ENCODE data around the gene PTPN21.

- TF ChIP-seq MBD1 (CRISPR knock-in tag; IDR thresholded peaks at IDR 0.05) (no peak), RCOR1 (IDR thresholded peaks at IDR 0.05; ENCODE audit: borderline replicate concordance in 1 of 2, low read depth in 2 of 2, low read length in 2 of 2) (no peak), JUN (IDR thresholded peaks at IDR 0.05; ENCODE audit: borderline replicate concordance, low read depth, low read length) (no peak), JUN (CRISPR knock-in tag; IDR thresholded peaks at IDR 0.05; ENCODE audit: borderline replicate concordance) (no peak), CTCF (IDR thresholded peaks at IDR 0.05 in 2 of 3, conservative IDR thresholded peaks at IDR 0.05 in 1 of 3; ENCODE audit: insufficient read depth in 2 of 3, low read depth in 1 of 3, low read length in 3 of 3) (no peak), ZNF551 (CRISPR knock-in tag; IDR thresholded peaks at IDR 0.05) (no peak), MXI1 (IDR thresholded peaks at IDR 0.05; ENCODE audit: low read depth, low read length) (no peak), FOSL1 (tag; conservative IDR thresholded peaks at IDR 0.05) (no peak), ZC3H4 (CRISPR knock-in tag; IDR thresholded peaks at IDR 0.05; ENCODE audit: borderline replicate concordance) (no peak), ZHX1 (conservative IDR thresholded peaks at IDR 0.05; ENCODE audit: low read length) (no peak)
- TF ChIP-seq, protein P1, sequence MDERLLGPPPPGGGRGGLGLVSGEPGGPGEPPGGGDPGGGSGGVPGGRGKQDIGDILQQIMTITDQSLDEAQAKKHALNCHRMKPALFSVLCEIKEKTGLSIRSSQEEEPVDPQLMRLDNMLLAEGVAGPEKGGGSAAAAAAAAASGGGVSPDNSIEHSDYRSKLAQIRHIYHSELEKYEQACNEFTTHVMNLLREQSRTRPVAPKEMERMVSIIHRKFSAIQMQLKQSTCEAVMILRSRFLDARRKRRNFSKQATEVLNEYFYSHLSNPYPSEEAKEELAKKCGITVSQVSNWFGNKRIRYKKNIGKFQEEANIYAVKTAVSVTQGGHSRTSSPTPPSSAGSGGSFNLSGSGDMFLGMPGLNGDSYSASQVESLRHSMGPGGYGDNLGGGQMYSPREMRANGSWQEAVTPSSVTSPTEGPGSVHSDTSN (CRISPR knock-in tag; IDR thresholded peaks at IDR 0.05; ENCODE audit: low read depth) = no peak
- TF ChIP-seq, protein P1 (tag; conservative IDR thresholded peaks at IDR 0.05; ENCODE audit: low read depth) = no peak
- TF ChIP-seq, protein P2, sequence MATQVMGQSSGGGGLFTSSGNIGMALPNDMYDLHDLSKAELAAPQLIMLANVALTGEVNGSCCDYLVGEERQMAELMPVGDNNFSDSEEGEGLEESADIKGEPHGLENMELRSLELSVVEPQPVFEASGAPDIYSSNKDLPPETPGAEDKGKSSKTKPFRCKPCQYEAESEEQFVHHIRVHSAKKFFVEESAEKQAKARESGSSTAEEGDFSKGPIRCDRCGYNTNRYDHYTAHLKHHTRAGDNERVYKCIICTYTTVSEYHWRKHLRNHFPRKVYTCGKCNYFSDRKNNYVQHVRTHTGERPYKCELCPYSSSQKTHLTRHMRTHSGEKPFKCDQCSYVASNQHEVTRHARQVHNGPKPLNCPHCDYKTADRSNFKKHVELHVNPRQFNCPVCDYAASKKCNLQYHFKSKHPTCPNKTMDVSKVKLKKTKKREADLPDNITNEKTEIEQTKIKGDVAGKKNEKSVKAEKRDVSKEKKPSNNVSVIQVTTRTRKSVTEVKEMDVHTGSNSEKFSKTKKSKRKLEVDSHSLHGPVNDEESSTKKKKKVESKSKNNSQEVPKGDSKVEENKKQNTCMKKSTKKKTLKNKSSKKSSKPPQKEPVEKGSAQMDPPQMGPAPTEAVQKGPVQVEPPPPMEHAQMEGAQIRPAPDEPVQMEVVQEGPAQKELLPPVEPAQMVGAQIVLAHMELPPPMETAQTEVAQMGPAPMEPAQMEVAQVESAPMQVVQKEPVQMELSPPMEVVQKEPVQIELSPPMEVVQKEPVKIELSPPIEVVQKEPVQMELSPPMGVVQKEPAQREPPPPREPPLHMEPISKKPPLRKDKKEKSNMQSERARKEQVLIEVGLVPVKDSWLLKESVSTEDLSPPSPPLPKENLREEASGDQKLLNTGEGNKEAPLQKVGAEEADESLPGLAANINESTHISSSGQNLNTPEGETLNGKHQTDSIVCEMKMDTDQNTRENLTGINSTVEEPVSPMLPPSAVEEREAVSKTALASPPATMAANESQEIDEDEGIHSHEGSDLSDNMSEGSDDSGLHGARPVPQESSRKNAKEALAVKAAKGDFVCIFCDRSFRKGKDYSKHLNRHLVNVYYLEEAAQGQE (IDR thresholded peaks at IDR 0.05; ENCODE audit: borderline replicate concordance) = no peak
- TF ChIP-seq, protein P2 (CRISPR knock-in tag; IDR thresholded peaks at IDR 0.05; ENCODE audit: low read depth) = no peak
Measured at GRCh38 chr14:88553886-88554456, 836 bp downstream of the PTPN21 start.
